Neuronal stem cell (in vitro differentiated cells): ENCODE data around the gene CD36.

Source experiments
- DNase-seq: peaks from one replicate; pipeline ENCODE4 v3.0.0-alpha.2; 2013; ENCODE audit warnings: low spot score
- H2AFZ ChIP-seq: one replicate; pipeline ENCODE4 v1.6.1; 2013; ENCODE audit warnings: mild to moderate bottlenecking, low read length, inconsistent platforms
- H2AK5ac ChIP-seq: 2 replicates; pipeline ENCODE4 v1.6.1; 2013; ENCODE audit warnings: low read depth, mild to moderate bottlenecking, inconsistent platforms, low read length, moderate library complexity, mixed read lengths
- H2BK120ac ChIP-seq: 2 replicates; pipeline ENCODE4 v1.6.1; 2013; ENCODE audit warnings: low read depth, mild to moderate bottlenecking, inconsistent platforms, low read length, moderate library complexity, mixed read lengths
- H2BK12ac ChIP-seq: one replicate; pipeline ENCODE4 v1.6.1; 2013; ENCODE audit warnings: low read length, inconsistent platforms
- H2BK15ac ChIP-seq: 2 replicates; pipeline ENCODE4 v1.6.1; 2013; ENCODE audit warnings: mild to moderate bottlenecking, low read length, inconsistent platforms, mixed read lengths
- H2BK5ac ChIP-seq: one replicate; pipeline ENCODE4 v1.6.1; 2013; ENCODE audit warnings: inconsistent platforms, mild to moderate bottlenecking, low read length, moderate library complexity
- H3K14ac ChIP-seq: one replicate; pipeline ENCODE4 v1.6.1; 2013; ENCODE audit warnings: low read length, inconsistent platforms
- H3K18ac ChIP-seq: 2 replicates; pipeline ENCODE4 v1.6.1; 2013; ENCODE audit warnings: low read length, inconsistent platforms
- H3K23ac ChIP-seq: 2 replicates; pipeline ENCODE4 v1.6.1; 2013; ENCODE audit warnings: low read depth, mild to moderate bottlenecking, mixed read lengths, low read length, inconsistent platforms; ENCODE audit not compliant: poor library complexity
- H3K27ac ChIP-seq: replicated peaks from 3 replicates; pipeline ENCODE4 v1.5.1; 2013; ENCODE audit warnings: low read length, inconsistent platforms
- H3K27me3 ChIP-seq, 3 experiments: 2 replicates each; pipeline ENCODE4 v1.6.1; 2013; ENCODE audit warnings: low read length in 3 of 3, mild to moderate bottlenecking in 2 of 3, inconsistent platforms in 1 of 3, low read depth in 1 of 3, mixed read lengths in 1 of 3, moderate library complexity in 1 of 3; ENCODE audit not compliant: control insufficient read depth in 3 of 3, insufficient read depth in 3 of 3
- H3K36me3 ChIP-seq, 2 donors: replicated peaks in 1 of 2; 2 replicates each; pipeline ENCODE4 v1.6.1; 2013; ENCODE audit warnings: low read length in 2 of 2; ENCODE audit not compliant: control insufficient read depth in 2 of 2, insufficient read depth in 2 of 2
- H3K4ac ChIP-seq: 2 replicates; pipeline ENCODE4 v1.6.1; 2013; ENCODE audit warnings: inconsistent platforms, mild to moderate bottlenecking, low read length, moderate library complexity
- H3K4me1 ChIP-seq, 2 donors: 1 replicate in 1 of 2; 2 replicates in 1 of 2; pipeline ENCODE4 v1.6.1; 2013; ENCODE audit warnings: low read length in 2 of 2, low read depth in 1 of 2; ENCODE audit not compliant: control insufficient read depth in 2 of 2, insufficient read depth in 1 of 2
- H3K4me2 ChIP-seq: one replicate; pipeline ENCODE4 v1.6.1; 2013; ENCODE audit warnings: mild to moderate bottlenecking, low read length, inconsistent platforms; ENCODE audit not compliant: insufficient read depth, poor library complexity, severe bottlenecking
- H3K4me3 ChIP-seq, 2 donors: 2 replicates each; pipeline ENCODE4 v1.5.1; 2013; ENCODE audit warnings: low read length in 2 of 2, mild to moderate bottlenecking in 2 of 2, inconsistent platforms in 1 of 2, moderate library complexity in 1 of 2
- H3K79me1 ChIP-seq: one replicate; pipeline ENCODE4 v1.6.1; 2013; ENCODE audit warnings: low read depth, mild to moderate bottlenecking, inconsistent platforms, low read length, moderate library complexity
- H3K9ac ChIP-seq: one replicate; pipeline ENCODE4 v1.6.1; 2013; ENCODE audit warnings: mild to moderate bottlenecking, low read depth, low read length, inconsistent platforms; ENCODE audit not compliant: poor library complexity
- H3K9me3 ChIP-seq, 2 donors: replicated peaks in 1 of 2; 2 replicates each; pipeline versions ENCODE3 to v1.6.1; 2013; ENCODE audit warnings: low read length in 2 of 2, mild to moderate bottlenecking in 2 of 2, inconsistent platforms in 1 of 2, low read depth in 1 of 2, mixed read lengths in 1 of 2, moderate library complexity in 1 of 2; ENCODE audit not compliant: control insufficient read depth in 2 of 2, insufficient read depth in 1 of 2
- H4K8ac ChIP-seq: one replicate; pipeline ENCODE4 v1.6.1; 2013; ENCODE audit warnings: low read depth, mild to moderate bottlenecking, inconsistent platforms, low read length, moderate library complexity
- H4K91ac ChIP-seq: one replicate; pipeline ENCODE4 v1.6.1; 2013; ENCODE audit warnings: low read length, low read depth, mild to moderate bottlenecking, inconsistent platforms; ENCODE audit not compliant: poor library complexity
- WGBS, 2 donors: extraction: QIAGEN DNeasy Blood & Tissue Kit; methylation state at CpG; one replicate each; pipeline ENCODE4 v1.1.7; 2013; ENCODE audit warnings: missing lambda C conversion rate in 2 of 2, mixed read lengths in 1 of 2; ENCODE audit not compliant: insufficient read length in 2 of 2, insufficient replicate concordance in 1 of 2; ENCODE audit errors: extremely low coverage in 2 of 2; 5-methylcytosine and 5-hydroxymethylcytosine counted together

Gene CD36

GRCh38 chr7:80596933-80597517 lies 41.4 kb upstream of the CD36 start:
- no peak overlapping the region for H2AK5ac ChIP-seq
- no peak overlapping the region for H3K14ac ChIP-seq
- H3K36me3 ChIP-seq, result no peaks in the 10 kb centered on the region
- H2BK12ac ChIP-seq, result no peak overlapping the region
- H3K4me1 ChIP-seq, result no peaks in the 10 kb centered on the region
- H3K27ac ChIP-seq, result no peak overlapping the region
- H3K4ac ChIP-seq, result no peak overlapping the region
- WGBS, 2 donors, result no CpG with 5 or more reads among the region's 4 CpGs
- no peak overlapping the region for H4K91ac ChIP-seq
- H3K27me3 ChIP-seq, result no peaks in the 10 kb centered on the region
- H2AFZ ChIP-seq, result no peak overlapping the region
- no peaks in the 10 kb centered on the region for H3K9me3 ChIP-seq
- no peak overlapping the region for H3K9ac ChIP-seq
- H3K18ac ChIP-seq, result no peak overlapping the region
- no peak overlapping the region for H4K8ac ChIP-seq
- H2BK120ac ChIP-seq, result no peak overlapping the region
- no peak overlapping the region for H3K4me3 ChIP-seq
- DNase-seq, result no peak
- no peak overlapping the region for H2BK15ac ChIP-seq
- H3K4me2 ChIP-seq, result no peak overlapping the region
- no peak overlapping the region for H2BK5ac ChIP-seq
- no peaks in the 10 kb centered on the region for H3K79me1 ChIP-seq
- no peak overlapping the region for H3K23ac ChIP-seq

- Histone ChIP-seq H2BK120ac (no peak overlapping the region), H3K36me3 (no peaks in the 10 kb centered on the region)
Observed at GRCh38 chr7:80597875-80598274, 40.6 kb upstream of the CD36 start.

GRCh38 chr7:80600046-80600445 lies 38.4 kb upstream of the CD36 start:
- no CpG with 5 or more reads among the region's 2 CpGs for WGBS, 2 donors
- Histone ChIP-seq H3K27ac (no peak overlapping the region), H3K4ac (no peak overlapping the region), H2BK12ac (no peak overlapping the region), H3K4me2 (no peak overlapping the region), H3K23ac (no peak overlapping the region), H2BK15ac (no peak overlapping the region), H2BK5ac (no peak overlapping the region), H3K9me3 (no peaks in the 10 kb centered on the region), H4K8ac (no peak overlapping the region), H2AK5ac (no peak overlapping the region), H3K36me3 (no peaks in the 10 kb centered on the region), H3K4me3 (no peak overlapping the region), H3K27me3 (no peaks in the 10 kb centered on the region), H3K9ac (no peak overlapping the region), H2BK120ac (no peak overlapping the region), H3K4me1 (no peaks in the 10 kb centered on the region), H3K18ac (no peak overlapping the region), H3K79me1 (no peaks in the 10 kb centered on the region), H2AFZ (no peak overlapping the region), H4K91ac (no peak overlapping the region), H3K14ac (no peak overlapping the region)
- DNase-seq, result no peak

More at GRCh38 chr7:80597875-80598274, 40.6 kb upstream of the CD36 start:
- H3K4me2 ChIP-seq, result no peak overlapping the region
- H3K23ac ChIP-seq, result no peak overlapping the region
- no peaks in the 10 kb centered on the region for H3K9me3 ChIP-seq
- no peak overlapping the region for H3K18ac ChIP-seq
- no peak overlapping the region for H4K8ac ChIP-seq
- H3K14ac ChIP-seq, result no peak overlapping the region
- H2BK5ac ChIP-seq, result no peak overlapping the region
- H3K4me1 ChIP-seq, result no peaks in the 10 kb centered on the region
- no peak overlapping the region for H3K9ac ChIP-seq
- H2BK15ac ChIP-seq, result no peak overlapping the region
- H3K79me1 ChIP-seq, result no peaks in the 10 kb centered on the region
- H3K4ac ChIP-seq, result no peak overlapping the region
- H2AK5ac ChIP-seq, result no peak overlapping the region
- H4K91ac ChIP-seq, result no peak overlapping the region
- H3K27me3 ChIP-seq, result no peaks in the 10 kb centered on the region
- no peak overlapping the region for H3K4me3 ChIP-seq
- H2BK12ac ChIP-seq, result no peak overlapping the region
- DNase-seq, result no peak
- H3K27ac ChIP-seq, result no peak overlapping the region
- no peak overlapping the region for H2AFZ ChIP-seq

GRCh38 chr7:80601999-80602398 lies 36.4 kb upstream of the CD36 start:
- Histone ChIP-seq H3K4me2 (no peak overlapping the region), H3K9me3 (no peaks in the 10 kb centered on the region), H3K18ac (no peak overlapping the region), H3K4ac (no peak overlapping the region), H3K9ac (no peak overlapping the region), H2BK120ac (no peak overlapping the region), H3K23ac (no peak overlapping the region), H2BK15ac (no peak overlapping the region), H3K36me3 (no peaks in the 10 kb centered on the region), H4K91ac (no peak overlapping the region), H2BK12ac (no peak overlapping the region), H3K79me1 (no peaks in the 10 kb centered on the region), H2AFZ (no peak overlapping the region), H3K4me3 (no peak overlapping the region), H3K4me1 (no peaks in the 10 kb centered on the region), H2AK5ac (no peak overlapping the region), H3K14ac (no peak overlapping the region), H3K27ac (no peak overlapping the region), H3K27me3 (no peaks in the 10 kb centered on the region), H2BK5ac (no peak overlapping the region), H4K8ac (no peak overlapping the region)
- no peak for DNase-seq
- WGBS, 2 donors, result no CpG with 5 or more reads among the region's 4 CpGs
